Liver (tissue), 3 donors: ENCODE measurements around the gene GOLGA8R.
"Not testable (repeated sequence)": the region's sequence is repeated elsewhere in the genome, so short reads cannot be mapped to it uniquely, and the experiment has no call there.

ENCODE experiments used
- CTCF ChIP-seq: fragments of 150-350 bp; IDR thresholded peaks from 2 replicates; pipeline ENCODE4 v1.5.1; 2017; ENCODE audit warnings: improper control_type of control experiment, low read depth, low read length; ENCODE audit not compliant: missing input control
- RAD21 ChIP-seq, 2 donors: IDR thresholded peaks; 2 replicates each; pipeline ENCODE4 v1.6.1; 2016; ENCODE audit warnings: antibody characterized with exemption in 2 of 2, mild to moderate bottlenecking in 2 of 2
- RXRA ChIP-seq, 2 donors: IDR thresholded peaks; 2 replicates each; pipeline ENCODE4 v1.6.1; 2017 to 2018; ENCODE audit warnings: antibody characterized with exemption in 2 of 2, mild to moderate bottlenecking in 1 of 2
- donor health status: healthy.
- donor health status: healthy.

DNA sequence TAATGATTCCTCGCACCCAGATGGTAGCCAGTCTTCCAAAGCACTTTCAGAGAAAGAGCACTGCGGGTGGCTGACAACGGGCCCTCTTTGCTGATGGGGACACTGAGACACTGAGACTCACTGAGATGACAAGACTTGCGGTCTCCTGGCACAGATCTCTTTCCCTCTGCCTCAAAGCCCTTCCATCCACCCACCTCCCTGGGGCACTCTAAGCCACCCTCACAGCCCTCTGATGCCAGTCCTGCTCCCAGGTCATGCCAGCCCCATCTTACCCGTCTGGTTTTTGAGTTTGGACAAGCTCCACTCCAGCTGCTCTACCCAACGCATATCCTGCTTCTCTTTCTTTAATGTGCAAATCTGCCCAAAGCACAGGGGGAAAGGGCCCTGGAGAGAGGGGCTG lies 6.4 kb downstream of the GOLGA8R start:
- not testable (repeated sequence) for TF ChIP-seq CTCF; RXRA (IDR thresholded peaks at IDR 0.05); RAD21 (IDR thresholded peaks at IDR 0.05)
